ENCODE results near the gene GPR25.
"Not testable (repeated sequence)": the region's sequence is repeated elsewhere in the genome, so short reads cannot be mapped to it uniquely, and the experiment has no call there.

GPR25 gene

DNA sequence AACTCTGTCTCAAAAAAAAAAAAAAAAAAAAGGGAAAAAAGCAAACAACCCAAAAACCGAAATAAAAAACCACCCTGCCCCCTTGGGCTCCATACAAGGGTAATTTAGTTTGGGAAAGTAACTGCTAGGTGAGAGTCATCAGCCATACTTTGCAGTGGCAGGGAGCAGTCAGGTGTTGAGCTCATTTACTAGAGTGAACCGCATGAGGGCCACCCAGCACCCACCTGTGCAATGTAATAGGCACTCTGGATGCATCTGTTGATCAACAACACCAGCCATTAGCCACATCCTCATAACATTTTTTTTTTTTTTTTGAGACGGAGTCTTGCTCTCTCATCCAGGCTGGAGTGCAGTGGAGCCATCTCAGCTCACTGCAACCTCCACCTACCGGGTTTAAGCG lies 31.0 kb downstream of the GPR25 start:
- Histone ChIP-seq H3K4me1 (ENCODE audit: control insufficient read depth, insufficient read depth, low read length) (no peaks in the 10 kb centered on the region), H3K27ac (ENCODE audit: low read length) (no peak overlapping the region), H3K4me3 (ENCODE audit: low read length in 2 of 2) (no peak overlapping the region), H3K36me3 (ENCODE audit: control insufficient read depth in 2 of 2, insufficient read depth in 2 of 2, low read length in 2 of 2) (no peaks in the 10 kb centered on the region), H3K9ac (ENCODE audit: low read length in 2 of 2) (no peak overlapping the region), H3K27me3 (ENCODE audit: control insufficient read depth in 1 of 2, insufficient read depth in 2 of 2, low read length in 2 of 2) (no peaks in the 10 kb centered on the region), H3K9me3 (ENCODE audit: control insufficient read depth in 2 of 2, low read length in 2 of 2) (no peaks in the 10 kb centered on the region)

DNA sequence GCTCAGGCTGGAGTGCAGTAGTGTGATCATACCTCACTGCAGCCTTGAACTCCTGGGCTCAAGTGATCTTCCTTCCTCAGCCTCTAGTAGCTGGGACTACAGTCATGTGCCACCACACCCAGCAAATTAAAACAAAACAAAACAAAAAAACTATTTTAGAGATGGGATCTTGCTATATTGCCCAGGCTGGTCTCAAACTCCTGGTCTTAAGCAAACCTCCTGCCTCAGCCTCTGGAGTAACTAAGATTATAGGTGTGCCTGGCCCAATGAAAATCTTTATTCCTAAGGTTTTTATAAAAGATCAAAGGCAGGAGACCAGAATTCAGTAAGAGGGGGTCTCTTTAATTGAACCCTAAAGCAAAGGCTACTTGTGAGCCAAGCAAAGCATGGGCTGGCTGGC lies 32.0 kb downstream of the GPR25 start:
- no peak overlapping the region for H3K9ac ChIP-seq (ENCODE audit: low read length in 2 of 2)
- no peaks in the 10 kb centered on the region for H3K27me3 ChIP-seq (ENCODE audit: control insufficient read depth in 1 of 2, insufficient read depth in 2 of 2, low read length in 2 of 2)
- no peak overlapping the region for H3K4me3 ChIP-seq (ENCODE audit: low read length in 2 of 2)
- H3K4me1 ChIP-seq (ENCODE audit: control insufficient read depth, insufficient read depth, low read length), result no peaks in the 10 kb centered on the region
- H3K27ac ChIP-seq (ENCODE audit: low read length), result no peak overlapping the region
- no peaks in the 10 kb centered on the region for H3K9me3 ChIP-seq (ENCODE audit: control insufficient read depth in 2 of 2, low read length in 2 of 2)
- no peaks in the 10 kb centered on the region for H3K36me3 ChIP-seq (ENCODE audit: control insufficient read depth in 2 of 2, insufficient read depth in 2 of 2, low read length in 2 of 2)

DNA sequence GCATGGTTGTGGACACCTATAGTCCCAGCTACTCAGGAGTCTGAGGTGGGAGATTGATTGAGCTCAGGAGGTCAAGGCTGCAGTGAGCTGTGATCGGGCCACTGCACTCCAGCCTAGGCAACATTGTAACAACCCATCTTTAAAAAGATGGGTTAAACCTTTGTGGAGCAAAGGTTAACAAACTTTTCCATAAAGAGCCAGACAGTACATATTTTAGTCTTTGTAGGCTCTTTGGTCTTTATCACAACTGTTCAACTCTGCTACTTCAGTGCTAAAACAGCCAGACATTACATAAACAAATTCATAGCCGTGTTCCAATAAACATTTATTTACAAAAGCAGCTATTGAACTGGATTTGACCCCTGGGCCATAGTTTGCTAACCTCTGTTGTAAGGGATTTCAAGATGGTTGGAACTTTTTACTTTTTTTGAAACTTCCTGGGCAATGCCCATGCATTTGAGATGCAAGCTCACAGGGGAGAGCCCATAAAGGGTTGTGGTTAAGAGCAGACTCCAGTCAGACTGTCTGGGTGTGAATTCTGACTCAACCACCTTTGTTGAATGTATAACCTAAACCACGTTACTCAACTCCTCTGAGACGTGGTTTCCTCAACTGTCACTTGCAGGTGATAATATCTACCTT lies 32.8 kb downstream of the GPR25 start:
- no peaks in the 10 kb centered on the region for H3K27me3 ChIP-seq (ENCODE audit: control insufficient read depth in 1 of 2, insufficient read depth in 2 of 2, low read length in 2 of 2)
- no peaks in the 10 kb centered on the region for H3K4me1 ChIP-seq (ENCODE audit: control insufficient read depth, insufficient read depth, low read length)
- no peaks in the 10 kb centered on the region for H3K9me3 ChIP-seq (ENCODE audit: control insufficient read depth in 2 of 2, low read length in 2 of 2)
- H3K9ac ChIP-seq (ENCODE audit: low read length in 2 of 2), result no peak overlapping the region
- no peaks in the 10 kb centered on the region for H3K36me3 ChIP-seq (ENCODE audit: control insufficient read depth in 2 of 2, insufficient read depth in 2 of 2, low read length in 2 of 2)
- H3K27ac ChIP-seq (ENCODE audit: low read length), result no peak overlapping the region
- H3K4me3 ChIP-seq (ENCODE audit: low read length in 2 of 2), result no peak overlapping the region

DNA sequence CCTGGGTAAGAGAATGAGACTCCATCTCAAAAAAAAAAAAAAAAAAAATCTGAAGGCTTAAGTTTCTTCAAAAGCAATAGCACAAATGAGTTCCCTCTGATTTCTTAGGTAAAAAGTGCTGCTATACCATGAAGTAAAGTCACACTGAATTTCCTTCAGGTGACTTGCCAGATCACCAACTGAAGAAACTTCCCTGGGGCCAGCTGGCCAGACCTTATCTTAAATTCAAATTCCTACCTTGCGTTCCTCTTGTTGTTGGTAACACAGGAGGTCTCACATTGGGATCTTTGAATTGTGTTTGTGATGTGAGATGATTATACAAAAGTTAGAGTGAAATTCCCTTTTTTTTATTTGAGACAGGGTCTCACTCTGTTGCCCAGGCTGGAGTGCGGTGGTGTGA lies 33.7 kb downstream of the GPR25 start:
- H3K4me3 ChIP-seq (ENCODE audit: low read length in 2 of 2), result no peak overlapping the region

DNA sequence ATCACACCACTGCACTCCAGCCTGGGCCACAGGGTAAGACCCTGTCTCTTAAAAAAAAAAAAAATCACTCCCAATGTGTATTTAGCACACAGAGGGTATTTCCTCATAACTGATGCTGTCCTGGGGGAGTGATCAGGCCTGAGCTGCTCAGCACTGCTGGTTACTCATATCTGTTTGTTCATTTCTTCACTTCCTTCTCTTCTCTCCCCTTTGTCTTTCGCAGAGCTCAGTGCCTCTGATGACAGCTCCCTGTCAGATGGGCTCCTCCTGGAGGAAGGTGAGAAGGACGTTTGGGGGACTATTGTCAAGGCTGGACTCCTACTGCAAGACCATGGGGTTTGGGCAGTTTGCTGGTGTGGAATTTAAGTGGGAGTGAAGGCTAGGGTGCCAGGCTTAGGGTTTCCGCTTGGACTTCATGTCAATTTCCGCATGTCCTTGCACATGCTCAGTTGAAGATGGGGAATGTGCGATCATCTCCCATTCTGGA lies 34.9 kb downstream of the GPR25 start:
- H3K9me3 ChIP-seq (ENCODE audit: control insufficient read depth in 2 of 2, low read length in 2 of 2), result no peaks in the 10 kb centered on the region
- H3K36me3 ChIP-seq (ENCODE audit: control insufficient read depth in 2 of 2, insufficient read depth in 2 of 2, low read length in 2 of 2), result no peaks in the 10 kb centered on the region
- no peaks in the 10 kb centered on the region for H3K4me1 ChIP-seq (ENCODE audit: control insufficient read depth, insufficient read depth, low read length)
- no peak overlapping the region for H3K9ac ChIP-seq (ENCODE audit: low read length in 2 of 2)
- no peak overlapping the region for H3K27ac ChIP-seq (ENCODE audit: low read length)
- H3K4me3 ChIP-seq (ENCODE audit: low read length in 2 of 2), result no peak overlapping the region
- no peaks in the 10 kb centered on the region for H3K27me3 ChIP-seq (ENCODE audit: control insufficient read depth in 1 of 2, insufficient read depth in 2 of 2, low read length in 2 of 2)

More for the DNA sequence above, 33.7 kb downstream of the GPR25 start:
- Histone ChIP-seq H3K36me3 (ENCODE audit: control insufficient read depth in 2 of 2, insufficient read depth in 2 of 2, low read length in 2 of 2) (no peaks in the 10 kb centered on the region), H3K4me1 (ENCODE audit: control insufficient read depth, insufficient read depth, low read length) (no peaks in the 10 kb centered on the region), H3K9ac (ENCODE audit: low read length in 2 of 2) (no peak overlapping the region), H3K27me3 (ENCODE audit: control insufficient read depth in 1 of 2, insufficient read depth in 2 of 2, low read length in 2 of 2) (no peaks in the 10 kb centered on the region), H3K27ac (ENCODE audit: low read length) (no peak overlapping the region), H3K9me3 (ENCODE audit: control insufficient read depth in 2 of 2, low read length in 2 of 2) (no peaks in the 10 kb centered on the region)

- no peak overlapping the region for H3K27ac ChIP-seq (ENCODE audit: low read length)
- no peak overlapping the region for H3K9ac ChIP-seq (ENCODE audit: low read length in 2 of 2)
These were observed 35.5 kb downstream of the GPR25 start for GRCh38 chr1:200908191-200908868.

DNA sequence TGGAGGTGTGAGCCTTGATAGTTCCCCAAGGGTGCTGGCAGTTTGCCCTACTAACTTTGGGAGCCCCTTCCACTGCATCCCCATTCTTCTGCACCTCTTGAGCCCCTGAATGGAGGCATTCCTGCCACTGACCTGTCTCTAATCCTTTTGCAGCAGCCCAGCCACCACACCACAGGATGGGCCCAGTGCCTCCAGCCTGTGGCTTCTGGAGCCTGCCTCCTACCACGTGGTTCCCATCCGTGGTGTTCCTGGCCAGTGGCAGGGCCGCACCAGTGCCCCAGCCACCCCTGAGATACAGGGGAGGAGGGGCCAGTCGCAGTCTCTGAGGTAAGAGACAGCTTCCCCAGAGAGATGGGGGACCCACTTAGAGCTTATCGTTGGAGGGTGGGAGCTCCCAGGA lies 36.3 kb downstream of the GPR25 start:
- Histone ChIP-seq H3K4me3 (ENCODE audit: low read length in 2 of 2) (no peak overlapping the region), H3K9ac (ENCODE audit: low read length in 2 of 2) (no peak overlapping the region), H3K36me3 (ENCODE audit: control insufficient read depth in 2 of 2, insufficient read depth in 2 of 2, low read length in 2 of 2) (no peaks in the 10 kb centered on the region), H3K27me3 (ENCODE audit: control insufficient read depth in 1 of 2, insufficient read depth in 2 of 2, low read length in 2 of 2) (no peaks in the 10 kb centered on the region), H3K27ac (ENCODE audit: low read length) (no peak overlapping the region), H3K4me1 (ENCODE audit: control insufficient read depth, insufficient read depth, low read length) (no peaks in the 10 kb centered on the region), H3K9me3 (ENCODE audit: control insufficient read depth in 2 of 2, low read length in 2 of 2) (no peaks in the 10 kb centered on the region)

More at GRCh38 chr1:200908191-200908868, 35.5 kb downstream of the GPR25 start:
- Histone ChIP-seq H3K4me1 (ENCODE audit: control insufficient read depth, insufficient read depth, low read length) (no peaks in the 10 kb centered on the region), H3K9me3 (ENCODE audit: control insufficient read depth in 2 of 2, low read length in 2 of 2) (no peaks in the 10 kb centered on the region), H3K27me3 (ENCODE audit: control insufficient read depth in 1 of 2, insufficient read depth in 2 of 2, low read length in 2 of 2) (no peaks in the 10 kb centered on the region), H3K4me3 (ENCODE audit: low read length in 2 of 2) (no peak overlapping the region), H3K36me3 (ENCODE audit: control insufficient read depth in 2 of 2, insufficient read depth in 2 of 2, low read length in 2 of 2) (no peaks in the 10 kb centered on the region)

DNA sequence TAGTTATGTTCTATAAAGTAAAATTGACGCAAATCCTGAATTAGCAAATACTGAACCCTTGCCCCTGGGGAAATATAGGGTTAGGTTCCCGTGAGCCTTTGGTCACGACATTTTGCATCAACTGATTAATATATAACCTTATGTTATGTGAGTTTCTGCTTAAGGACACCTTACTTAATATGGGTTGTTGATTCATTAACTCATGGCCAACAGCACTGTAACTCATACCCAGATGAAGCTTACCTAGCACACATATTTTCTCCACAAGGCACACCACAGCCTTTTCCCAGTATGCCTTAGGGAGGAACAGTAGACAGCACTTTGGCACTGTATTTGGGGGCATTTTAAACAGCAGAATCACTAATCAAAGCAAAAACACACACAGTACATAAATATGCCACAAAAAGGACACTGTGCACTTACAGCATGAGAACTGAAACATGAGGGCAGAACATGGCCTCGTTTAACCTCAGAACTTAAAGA lies 37.0 kb downstream of the GPR25 start:
- no peaks in the 10 kb centered on the region for H3K27me3 ChIP-seq (ENCODE audit: control insufficient read depth in 1 of 2, insufficient read depth in 2 of 2, low read length in 2 of 2)
- H3K9me3 ChIP-seq (ENCODE audit: control insufficient read depth in 2 of 2, low read length in 2 of 2), result no peaks in the 10 kb centered on the region
- H3K4me1 ChIP-seq (ENCODE audit: control insufficient read depth, insufficient read depth, low read length), result no peaks in the 10 kb centered on the region
- H3K27ac ChIP-seq (ENCODE audit: low read length), result no peak overlapping the region
- H3K36me3 ChIP-seq (ENCODE audit: control insufficient read depth in 2 of 2, insufficient read depth in 2 of 2, low read length in 2 of 2), result no peaks in the 10 kb centered on the region
- no peak overlapping the region for H3K9ac ChIP-seq (ENCODE audit: low read length in 2 of 2)
- H3K4me3 ChIP-seq (ENCODE audit: low read length in 2 of 2), result no peak overlapping the region

- H3K9ac ChIP-seq (ENCODE audit: low read length in 2 of 2), result no peak overlapping the region
- H3K9me3 ChIP-seq (ENCODE audit: control insufficient read depth in 2 of 2, low read length in 2 of 2), result no peaks in the 10 kb centered on the region
- no peak overlapping the region for H3K4me3 ChIP-seq (ENCODE audit: low read length in 2 of 2)
- H3K27ac ChIP-seq (ENCODE audit: low read length), result no peak overlapping the region
- H3K4me1 ChIP-seq (ENCODE audit: control insufficient read depth, insufficient read depth, low read length), result no peaks in the 10 kb centered on the region
- no peaks in the 10 kb centered on the region for H3K36me3 ChIP-seq (ENCODE audit: control insufficient read depth in 2 of 2, insufficient read depth in 2 of 2, low read length in 2 of 2)
- no peaks in the 10 kb centered on the region for H3K27me3 ChIP-seq (ENCODE audit: control insufficient read depth in 1 of 2, insufficient read depth in 2 of 2, low read length in 2 of 2)
These were observed 38.6 kb downstream of the GPR25 start for GRCh38 chr1:200911361-200911760.

DNA sequence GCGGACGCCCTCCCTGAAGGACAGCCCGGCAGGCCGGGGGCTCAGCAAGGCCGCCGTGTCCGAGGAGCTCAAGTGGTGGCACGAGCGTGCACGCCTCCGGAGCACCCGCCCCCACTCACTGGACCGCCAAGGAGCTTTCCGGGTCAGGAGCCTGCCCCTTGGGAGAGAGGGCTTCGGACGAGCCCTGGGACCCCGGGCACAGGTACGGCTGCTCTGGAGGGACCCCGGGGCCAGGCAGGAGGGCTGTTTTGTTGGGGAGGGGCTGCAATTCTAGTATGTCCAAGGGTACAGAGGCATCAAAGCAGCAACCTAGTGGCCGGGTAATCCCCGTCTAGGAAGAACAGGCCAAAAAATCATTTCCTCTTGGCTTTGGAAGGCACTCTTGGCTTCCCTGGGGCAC lies 39.2 kb downstream of the GPR25 start:
- not testable (repeated sequence) for H3K9ac ChIP-seq (ENCODE audit: low read length in 2 of 2); H3K4me3 ChIP-seq (ENCODE audit: low read length in 2 of 2); H3K27me3 ChIP-seq (ENCODE audit: control insufficient read depth in 1 of 2, insufficient read depth in 2 of 2, low read length in 2 of 2); H3K27ac ChIP-seq (ENCODE audit: low read length); H3K9me3 ChIP-seq (ENCODE audit: control insufficient read depth in 2 of 2, low read length in 2 of 2); H3K4me1 ChIP-seq (ENCODE audit: control insufficient read depth, insufficient read depth, low read length); H3K36me3 ChIP-seq (ENCODE audit: control insufficient read depth in 2 of 2, insufficient read depth in 2 of 2, low read length in 2 of 2)
